Measurements from ENCODE around the gene CYTH4. TPM values are rescaled to one million over a fixed set of nuclear protein-coding genes. Genes with fewer than 3 reads are reported as not detected.

Gene CYTH4
- total RNA-seq, 4 donors from 2014 or later, result 1.9 to 10.3 (median 3.4) TPM

DNA sequence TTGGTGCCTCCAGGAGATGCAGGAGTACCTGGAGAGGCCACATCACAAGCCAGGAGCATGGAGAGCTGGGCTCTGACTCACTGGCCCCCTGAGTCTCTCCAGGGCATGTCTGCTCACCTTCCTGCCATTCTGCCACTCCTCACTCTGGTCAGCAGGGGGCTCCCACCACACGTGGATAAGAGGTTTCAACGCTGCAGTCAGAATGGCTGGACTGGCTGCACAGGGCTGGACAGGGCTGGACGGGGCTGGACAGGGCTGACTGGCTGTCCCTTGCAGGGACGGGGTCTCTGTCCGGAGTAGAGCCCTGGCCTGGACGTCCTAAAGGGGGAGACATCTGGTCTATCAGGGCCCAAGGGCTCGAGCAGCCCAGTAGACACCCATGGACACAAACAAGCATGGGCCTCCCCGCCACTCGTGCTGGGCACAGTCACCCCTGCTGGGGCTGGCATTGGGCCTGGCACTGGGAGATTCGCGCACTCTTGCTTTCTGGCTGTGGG is 34.6 kb downstream of the CYTH4 start:
- TF ChIP-seq POLR2A (IDR thresholded peaks at IDR 0.05), result no peak
- TF ChIP-seq, protein P1, sequence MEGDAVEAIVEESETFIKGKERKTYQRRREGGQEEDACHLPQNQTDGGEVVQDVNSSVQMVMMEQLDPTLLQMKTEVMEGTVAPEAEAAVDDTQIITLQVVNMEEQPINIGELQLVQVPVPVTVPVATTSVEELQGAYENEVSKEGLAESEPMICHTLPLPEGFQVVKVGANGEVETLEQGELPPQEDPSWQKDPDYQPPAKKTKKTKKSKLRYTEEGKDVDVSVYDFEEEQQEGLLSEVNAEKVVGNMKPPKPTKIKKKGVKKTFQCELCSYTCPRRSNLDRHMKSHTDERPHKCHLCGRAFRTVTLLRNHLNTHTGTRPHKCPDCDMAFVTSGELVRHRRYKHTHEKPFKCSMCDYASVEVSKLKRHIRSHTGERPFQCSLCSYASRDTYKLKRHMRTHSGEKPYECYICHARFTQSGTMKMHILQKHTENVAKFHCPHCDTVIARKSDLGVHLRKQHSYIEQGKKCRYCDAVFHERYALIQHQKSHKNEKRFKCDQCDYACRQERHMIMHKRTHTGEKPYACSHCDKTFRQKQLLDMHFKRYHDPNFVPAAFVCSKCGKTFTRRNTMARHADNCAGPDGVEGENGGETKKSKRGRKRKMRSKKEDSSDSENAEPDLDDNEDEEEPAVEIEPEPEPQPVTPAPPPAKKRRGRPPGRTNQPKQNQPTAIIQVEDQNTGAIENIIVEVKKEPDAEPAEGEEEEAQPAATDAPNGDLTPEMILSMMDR (IDR thresholded peaks at IDR 0.05), result peak; percentile 75 to 93 (median 84)
- Histone ChIP-seq H3K36me3 (no peaks in the 10 kb centered on the region), H3K27ac (no peak overlapping the region), H3K4me3 (no peak overlapping the region), H3K9me3 (no peaks in the 10 kb centered on the region), H3K4me1 (peaks cover 0 to 20% (median 4%) of the 10 kb centered on the region in 3 donors), H3K27me3 (peaks cover 0 to 88% (median 0%) of the 10 kb centered on the region in 4 donors)
- intact Hi-C loops (cut with DNase I), result loop anchor here (5.0 to 10.0 kb wide), 2 partner anchors 108 to 135 kb away; partner anchors contain the start of gene ELFN2
- WGBS, 2 donors, result no CpG with 5 or more reads among the region's 11 CpGs
- DNase-seq, result no peak

DNA sequence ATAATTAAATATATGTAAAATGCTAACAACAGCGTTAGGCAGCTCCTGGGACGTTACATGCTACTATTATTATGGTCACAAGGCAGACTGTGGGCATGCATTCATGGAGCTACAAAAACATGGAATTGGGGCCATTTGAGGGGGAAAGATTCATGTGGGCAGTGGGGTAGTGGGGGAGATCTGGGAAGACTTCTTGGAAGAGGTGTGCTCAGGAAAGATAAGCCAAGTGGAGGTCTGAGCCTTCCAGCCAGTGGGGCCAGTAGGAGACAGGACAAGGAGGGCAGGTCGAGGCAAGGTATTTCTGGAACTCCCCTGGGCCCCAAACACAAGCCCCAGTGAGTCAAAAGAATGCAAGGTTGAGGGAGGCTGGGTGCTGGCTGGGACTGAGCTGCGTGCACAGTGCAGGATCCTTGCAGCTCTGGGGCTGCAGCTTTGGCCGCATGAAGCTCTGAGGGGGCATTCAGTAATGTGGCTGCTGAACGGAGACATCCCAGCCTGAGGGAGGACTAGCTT is 35.4 kb downstream of the CYTH4 start:
- Histone ChIP-seq H3K4me3 (no peak overlapping the region), H3K27ac (no peak overlapping the region), H3K9me3 (no peaks in the 10 kb centered on the region), H3K27me3 (peaks cover 0 to 94% (median 0%) of the 10 kb centered on the region in 4 donors), H3K4me1 (peaks cover 0 to 20% (median 4%) of the 10 kb centered on the region in 3 donors), H3K36me3 (no peaks in the 10 kb centered on the region)
- no peak for DNase-seq
- WGBS, 2 donors, result 51 to 70% methylated on average over 5 of the region's 6 CpGs
- intact Hi-C loops (cut with DNase I), result loop anchor here (5.0 to 10.0 kb wide), 2 partner anchors 107 to 135 kb away; partner anchors contain the start of gene ELFN2
- TF ChIP-seq POLR2A (IDR thresholded peaks at IDR 0.05), result no peak
- TF ChIP-seq, protein P1 (IDR thresholded peaks at IDR 0.05), result no peak

DNA sequence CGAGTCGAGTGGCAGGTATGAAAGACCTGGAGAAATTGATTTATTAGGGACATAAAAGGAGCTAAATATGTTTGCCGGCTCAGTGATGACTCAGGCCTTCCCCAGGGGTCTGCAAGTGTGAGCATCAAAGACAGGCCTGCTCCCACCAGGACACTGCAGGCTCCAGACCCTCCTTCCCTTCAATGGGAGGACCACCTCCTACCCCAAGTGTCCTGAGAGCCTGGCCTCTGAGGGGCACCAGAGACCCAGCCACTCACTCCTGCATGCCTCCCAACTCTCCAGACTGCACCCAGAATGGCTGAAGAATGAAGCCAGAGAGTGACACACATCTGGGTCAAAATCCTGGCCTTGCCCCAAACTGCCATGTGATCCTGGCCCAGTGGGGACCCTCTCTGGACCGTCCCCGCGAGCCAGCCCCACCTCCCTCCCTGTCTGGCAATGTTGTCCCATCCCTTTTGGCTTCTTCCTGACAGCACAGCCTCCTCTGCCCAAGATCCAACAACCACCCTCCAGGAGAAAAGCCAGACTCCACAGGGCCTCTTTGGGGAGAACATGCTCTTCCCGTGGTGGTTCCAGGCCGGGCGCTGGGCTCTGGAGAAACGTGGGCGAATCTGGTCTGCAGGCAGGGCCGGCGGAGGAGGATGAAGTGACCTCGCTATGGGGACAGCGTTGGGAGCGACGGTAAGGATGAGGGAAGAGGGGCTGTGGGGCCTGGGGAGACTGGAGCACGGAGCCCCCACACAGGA is 36.2 kb downstream of the CYTH4 start:
- Histone ChIP-seq H3K27ac (no peak overlapping the region), H3K9me3 (no peaks in the 10 kb centered on the region), H3K4me1 (peaks cover 0 to 14% (median 4%) of the 10 kb centered on the region in 3 donors), H3K4me3 (no peak overlapping the region), H3K27me3 (peaks cover 0 to 94% (median 0%) of the 10 kb centered on the region in 4 donors), H3K36me3 (no peaks in the 10 kb centered on the region)
- 57 to 72% methylated on average over 8 to 10 of the region's 18 CpGs for WGBS, 2 donors
- intact Hi-C loops (cut with DNase I), result loop anchor here (5.0 to 10.0 kb wide), 2 partner anchors 106 to 134 kb away; partner anchors contain the start of gene ELFN2
- no peak for DNase-seq
- TF ChIP-seq POLR2A (IDR thresholded peaks at IDR 0.05), result no peak
- TF ChIP-seq, protein P1 (IDR thresholded peaks at IDR 0.05), result no peak

DNA sequence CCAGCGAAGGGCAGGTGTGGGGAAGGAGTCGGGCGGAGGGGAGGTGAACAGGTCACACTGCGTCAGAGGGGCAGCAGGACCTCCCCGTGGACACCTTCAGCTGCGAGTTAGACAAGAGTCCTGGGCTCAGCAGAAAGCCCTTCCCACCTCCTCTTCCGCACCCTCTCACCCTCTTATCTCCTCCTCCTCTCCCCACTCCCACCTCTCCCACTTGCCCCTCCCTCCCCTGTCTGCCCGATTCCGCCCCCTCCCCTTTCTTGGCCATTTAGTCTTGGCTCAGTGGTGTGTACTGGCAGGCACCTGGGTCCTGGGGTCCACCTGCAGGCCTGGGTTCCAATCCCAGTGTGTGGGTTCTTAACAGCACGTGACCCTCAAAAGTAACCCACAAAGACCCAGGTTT is 37.2 kb downstream of the CYTH4 start:
- Histone ChIP-seq H3K27me3 (peaks cover 0 to 95% (median 2%) of the 10 kb centered on the region in 4 donors), H3K36me3 (no peaks in the 10 kb centered on the region), H3K4me1 (peaks cover 0 to 7% (median under 1%) of the 10 kb centered on the region in 3 donors), H3K27ac (no peak overlapping the region), H3K4me3 (no peak overlapping the region), H3K9me3 (no peaks in the 10 kb centered on the region)
- no peak for TF ChIP-seq POLR2A (IDR thresholded peaks at IDR 0.05)
- TF ChIP-seq, protein P1 (IDR thresholded peaks at IDR 0.05), result no peak
- 74 to 77% methylated on average over 7 to 9 of the region's 10 CpGs for WGBS, 2 donors
- no peak for DNase-seq
- intact Hi-C loops (cut with DNase I), result loop anchor here (5.0 to 10.0 kb wide), 2 partner anchors 105 to 133 kb away; partner anchors contain the start of gene ELFN2
